ENCODE results near the gene DTL. TPM values are rescaled to one million over a fixed set of nuclear protein-coding genes. Genes with fewer than 3 reads are reported as not detected.

DTL gene
- total RNA-seq, 1 donor from 2014 or later = 7.4 TPM

DNA sequence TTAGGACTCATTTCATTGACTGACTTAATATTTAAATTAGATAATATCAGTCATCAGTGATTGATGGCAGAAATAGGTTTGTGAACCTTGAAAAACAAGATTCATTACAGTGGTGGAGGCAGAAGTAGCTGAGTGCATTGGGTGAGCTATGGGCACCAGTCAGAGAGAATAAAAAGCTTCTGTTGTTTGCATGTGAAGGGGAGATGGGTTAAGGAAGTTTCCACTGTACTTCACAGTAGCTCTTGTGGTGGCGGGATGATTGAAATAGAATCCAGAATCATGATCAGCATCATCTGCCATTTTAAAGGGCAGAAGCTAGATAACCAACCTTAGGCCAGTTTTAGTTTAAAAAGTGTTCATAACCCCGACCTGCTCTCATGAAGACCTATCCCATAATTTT is 66.2 kb downstream of the DTL start:
- H3K36me3 Mint-ChIP-seq (ENCODE audit: unreplicated experiment) = peaks cover 14% of the 10 kb centered on the region
- H3K27ac Mint-ChIP-seq (ENCODE audit: unreplicated experiment) = no peak overlapping the region
- no peak overlapping the region for H3K4me3 Mint-ChIP-seq (ENCODE audit: unreplicated experiment)
- no peak for DNase-seq
- peaks cover 4% of the 10 kb centered on the region for H3K9me3 Mint-ChIP-seq (ENCODE audit: unreplicated experiment)
- H3K4me1 Mint-ChIP-seq (ENCODE audit: low read depth, unreplicated experiment) = peaks cover 2% of the 10 kb centered on the region
- TF ChIP-seq, protein P1, sequence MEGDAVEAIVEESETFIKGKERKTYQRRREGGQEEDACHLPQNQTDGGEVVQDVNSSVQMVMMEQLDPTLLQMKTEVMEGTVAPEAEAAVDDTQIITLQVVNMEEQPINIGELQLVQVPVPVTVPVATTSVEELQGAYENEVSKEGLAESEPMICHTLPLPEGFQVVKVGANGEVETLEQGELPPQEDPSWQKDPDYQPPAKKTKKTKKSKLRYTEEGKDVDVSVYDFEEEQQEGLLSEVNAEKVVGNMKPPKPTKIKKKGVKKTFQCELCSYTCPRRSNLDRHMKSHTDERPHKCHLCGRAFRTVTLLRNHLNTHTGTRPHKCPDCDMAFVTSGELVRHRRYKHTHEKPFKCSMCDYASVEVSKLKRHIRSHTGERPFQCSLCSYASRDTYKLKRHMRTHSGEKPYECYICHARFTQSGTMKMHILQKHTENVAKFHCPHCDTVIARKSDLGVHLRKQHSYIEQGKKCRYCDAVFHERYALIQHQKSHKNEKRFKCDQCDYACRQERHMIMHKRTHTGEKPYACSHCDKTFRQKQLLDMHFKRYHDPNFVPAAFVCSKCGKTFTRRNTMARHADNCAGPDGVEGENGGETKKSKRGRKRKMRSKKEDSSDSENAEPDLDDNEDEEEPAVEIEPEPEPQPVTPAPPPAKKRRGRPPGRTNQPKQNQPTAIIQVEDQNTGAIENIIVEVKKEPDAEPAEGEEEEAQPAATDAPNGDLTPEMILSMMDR (IDR thresholded peaks at IDR 0.05; ENCODE audit: partially characterized antibody, unreplicated experiment) = no peak
- H3K27me3 Mint-ChIP-seq (ENCODE audit: unreplicated experiment) = no peaks in the 10 kb centered on the region

DNA sequence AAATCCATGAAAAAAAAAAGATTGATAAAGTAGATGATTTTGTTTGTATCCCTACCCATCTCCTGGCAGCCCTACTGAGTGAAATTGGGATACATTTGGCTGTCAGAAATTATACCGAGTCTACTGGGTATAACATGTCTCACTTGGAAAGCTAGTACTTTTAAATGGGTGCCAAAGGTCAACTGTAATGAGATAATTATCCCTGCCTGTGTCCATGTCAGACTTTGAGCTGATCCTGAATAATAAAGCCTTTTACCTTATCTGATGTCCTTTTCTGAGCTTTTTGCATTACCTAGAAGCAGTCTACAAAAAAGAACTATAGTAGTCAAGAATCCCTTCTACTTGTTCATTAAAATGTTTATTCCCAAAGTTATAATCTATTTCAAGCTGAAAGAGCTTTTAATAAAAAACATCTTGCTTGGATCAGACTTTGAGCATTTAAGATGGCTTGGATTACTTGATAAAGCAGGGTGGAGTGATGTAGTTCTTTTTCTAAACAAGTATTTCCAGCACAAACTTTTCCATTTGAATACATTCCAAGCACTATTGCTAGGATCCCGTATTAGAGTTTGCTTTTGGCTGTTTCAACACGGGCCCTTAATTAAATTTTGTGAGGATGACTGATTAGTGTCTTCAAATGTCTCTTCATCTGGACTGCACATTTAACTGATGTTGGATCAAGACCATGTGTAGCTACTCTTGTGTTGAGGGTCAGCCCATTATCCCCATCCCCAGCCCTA is 69.2 kb downstream of the DTL start:
- DNase-seq = no peak
- Mint-ChIP-seq H3K9me3 (ENCODE audit: unreplicated experiment) (no peaks in the 10 kb centered on the region), H3K27ac (ENCODE audit: unreplicated experiment) (no peak overlapping the region), H3K27me3 (ENCODE audit: unreplicated experiment) (no peaks in the 10 kb centered on the region), H3K4me1 (ENCODE audit: low read depth, unreplicated experiment) (peaks cover 2% of the 10 kb centered on the region), H3K4me3 (ENCODE audit: unreplicated experiment) (no peak overlapping the region), H3K36me3 (ENCODE audit: unreplicated experiment) (peaks cover 7% of the 10 kb centered on the region)
- TF ChIP-seq, protein P1 (IDR thresholded peaks at IDR 0.05; ENCODE audit: partially characterized antibody, unreplicated experiment) = no peak

- peaks cover 2% of the 10 kb centered on the region for H3K4me1 Mint-ChIP-seq (ENCODE audit: low read depth, unreplicated experiment)
- H3K27me3 Mint-ChIP-seq (ENCODE audit: unreplicated experiment) = no peaks in the 10 kb centered on the region
- no peak overlapping the region for H3K27ac Mint-ChIP-seq (ENCODE audit: unreplicated experiment)
- H3K4me3 Mint-ChIP-seq (ENCODE audit: unreplicated experiment) = no peak overlapping the region
- no peaks in the 10 kb centered on the region for H3K9me3 Mint-ChIP-seq (ENCODE audit: unreplicated experiment)
- TF ChIP-seq, protein P1 (IDR thresholded peaks at IDR 0.05; ENCODE audit: partially characterized antibody, unreplicated experiment) = no peak
- H3K36me3 Mint-ChIP-seq (ENCODE audit: unreplicated experiment) = no peaks in the 10 kb centered on the region
- DNase-seq = no peak
Observed at GRCh38 chr1:212106286-212106792, 70.8 kb downstream of the DTL start.

DNA sequence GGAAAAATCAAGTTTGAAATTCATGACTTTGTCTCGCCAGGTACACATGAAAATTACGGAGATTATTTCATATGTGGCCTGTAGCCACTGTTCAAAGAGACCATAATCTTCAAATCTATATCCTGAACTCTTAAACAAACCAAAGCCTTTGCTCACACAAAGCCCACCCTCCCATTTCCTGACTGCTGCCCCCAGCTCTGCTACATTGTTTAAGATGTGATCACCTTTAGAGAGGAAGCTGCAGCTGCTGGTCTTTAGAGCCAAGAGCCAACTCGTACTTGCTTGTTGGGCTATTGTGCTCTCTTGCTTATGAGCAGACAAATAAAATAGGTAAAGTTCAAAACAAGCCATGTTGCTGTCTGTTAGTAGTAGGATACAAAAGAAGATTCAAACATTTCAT is 71.9 kb downstream of the DTL start:
- TF ChIP-seq, protein P1 (IDR thresholded peaks at IDR 0.05; ENCODE audit: partially characterized antibody, unreplicated experiment) = no peak
- Mint-ChIP-seq H3K4me1 (ENCODE audit: low read depth, unreplicated experiment) (peaks cover 2% of the 10 kb centered on the region), H3K4me3 (ENCODE audit: unreplicated experiment) (no peak overlapping the region), H3K27ac (ENCODE audit: unreplicated experiment) (no peak overlapping the region), H3K27me3 (ENCODE audit: unreplicated experiment) (no peaks in the 10 kb centered on the region), H3K36me3 (ENCODE audit: unreplicated experiment) (no peaks in the 10 kb centered on the region), H3K9me3 (ENCODE audit: unreplicated experiment) (no peaks in the 10 kb centered on the region)
- no peak for DNase-seq

- no peaks in the 10 kb centered on the region for H3K27me3 Mint-ChIP-seq (ENCODE audit: unreplicated experiment)
- no peaks in the 10 kb centered on the region for H3K36me3 Mint-ChIP-seq (ENCODE audit: unreplicated experiment)
- no peak overlapping the region for H3K27ac Mint-ChIP-seq (ENCODE audit: unreplicated experiment)
- H3K4me1 Mint-ChIP-seq (ENCODE audit: low read depth, unreplicated experiment) = peaks cover 2% of the 10 kb centered on the region
- H3K4me3 Mint-ChIP-seq (ENCODE audit: unreplicated experiment) = no peak overlapping the region
- DNase-seq = no peak
- H3K9me3 Mint-ChIP-seq (ENCODE audit: unreplicated experiment) = no peaks in the 10 kb centered on the region
- TF ChIP-seq, protein P1 (IDR thresholded peaks at IDR 0.05; ENCODE audit: partially characterized antibody, unreplicated experiment) = no peak
Observed at GRCh38 chr1:212108187-212108586, 72.6 kb downstream of the DTL start.

All from glutamatergic neuron (in vitro differentiated cells).